ENCODE data around the gene KCNK1. TPM values are rescaled to one million over a fixed set of nuclear protein-coding genes. Genes with fewer than 3 reads are reported as not detected.

Gene KCNK1
- total and polyA plus RNA-seq, 2 of the 8 experiments (the other 6 are each of a cell fraction or from before 2014, with no cell fraction given) = 11.9 to 16.5 TPM

DNA sequence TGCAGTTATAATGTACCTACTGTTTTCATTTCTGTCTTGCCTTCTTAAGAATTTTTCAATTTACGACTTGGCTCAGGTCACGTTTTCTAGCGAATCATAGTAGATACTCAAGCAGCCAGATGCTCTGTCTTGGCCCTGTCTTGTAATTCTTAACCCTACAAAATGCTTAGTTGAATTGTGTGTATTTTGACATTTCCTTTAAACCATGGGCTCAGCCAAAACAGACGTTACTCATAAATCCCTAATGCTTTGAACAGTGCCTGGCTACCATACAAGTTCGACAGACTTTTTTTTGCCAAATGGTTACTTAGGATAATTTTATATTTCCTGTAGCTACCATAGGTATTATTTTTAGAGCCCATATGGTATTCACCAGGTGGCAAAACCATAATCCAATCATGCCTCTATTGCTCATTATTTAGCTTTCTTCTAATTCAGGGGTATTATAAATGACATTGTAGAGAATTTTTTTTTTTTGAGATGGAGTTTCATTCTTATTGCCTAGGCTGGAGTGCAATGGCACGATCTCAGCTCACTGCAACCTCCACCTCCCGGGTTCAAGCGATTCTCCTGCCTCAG, 54.3 kb downstream of the KCNK1 start (continued):
- TF ChIP-seq, protein P1, sequence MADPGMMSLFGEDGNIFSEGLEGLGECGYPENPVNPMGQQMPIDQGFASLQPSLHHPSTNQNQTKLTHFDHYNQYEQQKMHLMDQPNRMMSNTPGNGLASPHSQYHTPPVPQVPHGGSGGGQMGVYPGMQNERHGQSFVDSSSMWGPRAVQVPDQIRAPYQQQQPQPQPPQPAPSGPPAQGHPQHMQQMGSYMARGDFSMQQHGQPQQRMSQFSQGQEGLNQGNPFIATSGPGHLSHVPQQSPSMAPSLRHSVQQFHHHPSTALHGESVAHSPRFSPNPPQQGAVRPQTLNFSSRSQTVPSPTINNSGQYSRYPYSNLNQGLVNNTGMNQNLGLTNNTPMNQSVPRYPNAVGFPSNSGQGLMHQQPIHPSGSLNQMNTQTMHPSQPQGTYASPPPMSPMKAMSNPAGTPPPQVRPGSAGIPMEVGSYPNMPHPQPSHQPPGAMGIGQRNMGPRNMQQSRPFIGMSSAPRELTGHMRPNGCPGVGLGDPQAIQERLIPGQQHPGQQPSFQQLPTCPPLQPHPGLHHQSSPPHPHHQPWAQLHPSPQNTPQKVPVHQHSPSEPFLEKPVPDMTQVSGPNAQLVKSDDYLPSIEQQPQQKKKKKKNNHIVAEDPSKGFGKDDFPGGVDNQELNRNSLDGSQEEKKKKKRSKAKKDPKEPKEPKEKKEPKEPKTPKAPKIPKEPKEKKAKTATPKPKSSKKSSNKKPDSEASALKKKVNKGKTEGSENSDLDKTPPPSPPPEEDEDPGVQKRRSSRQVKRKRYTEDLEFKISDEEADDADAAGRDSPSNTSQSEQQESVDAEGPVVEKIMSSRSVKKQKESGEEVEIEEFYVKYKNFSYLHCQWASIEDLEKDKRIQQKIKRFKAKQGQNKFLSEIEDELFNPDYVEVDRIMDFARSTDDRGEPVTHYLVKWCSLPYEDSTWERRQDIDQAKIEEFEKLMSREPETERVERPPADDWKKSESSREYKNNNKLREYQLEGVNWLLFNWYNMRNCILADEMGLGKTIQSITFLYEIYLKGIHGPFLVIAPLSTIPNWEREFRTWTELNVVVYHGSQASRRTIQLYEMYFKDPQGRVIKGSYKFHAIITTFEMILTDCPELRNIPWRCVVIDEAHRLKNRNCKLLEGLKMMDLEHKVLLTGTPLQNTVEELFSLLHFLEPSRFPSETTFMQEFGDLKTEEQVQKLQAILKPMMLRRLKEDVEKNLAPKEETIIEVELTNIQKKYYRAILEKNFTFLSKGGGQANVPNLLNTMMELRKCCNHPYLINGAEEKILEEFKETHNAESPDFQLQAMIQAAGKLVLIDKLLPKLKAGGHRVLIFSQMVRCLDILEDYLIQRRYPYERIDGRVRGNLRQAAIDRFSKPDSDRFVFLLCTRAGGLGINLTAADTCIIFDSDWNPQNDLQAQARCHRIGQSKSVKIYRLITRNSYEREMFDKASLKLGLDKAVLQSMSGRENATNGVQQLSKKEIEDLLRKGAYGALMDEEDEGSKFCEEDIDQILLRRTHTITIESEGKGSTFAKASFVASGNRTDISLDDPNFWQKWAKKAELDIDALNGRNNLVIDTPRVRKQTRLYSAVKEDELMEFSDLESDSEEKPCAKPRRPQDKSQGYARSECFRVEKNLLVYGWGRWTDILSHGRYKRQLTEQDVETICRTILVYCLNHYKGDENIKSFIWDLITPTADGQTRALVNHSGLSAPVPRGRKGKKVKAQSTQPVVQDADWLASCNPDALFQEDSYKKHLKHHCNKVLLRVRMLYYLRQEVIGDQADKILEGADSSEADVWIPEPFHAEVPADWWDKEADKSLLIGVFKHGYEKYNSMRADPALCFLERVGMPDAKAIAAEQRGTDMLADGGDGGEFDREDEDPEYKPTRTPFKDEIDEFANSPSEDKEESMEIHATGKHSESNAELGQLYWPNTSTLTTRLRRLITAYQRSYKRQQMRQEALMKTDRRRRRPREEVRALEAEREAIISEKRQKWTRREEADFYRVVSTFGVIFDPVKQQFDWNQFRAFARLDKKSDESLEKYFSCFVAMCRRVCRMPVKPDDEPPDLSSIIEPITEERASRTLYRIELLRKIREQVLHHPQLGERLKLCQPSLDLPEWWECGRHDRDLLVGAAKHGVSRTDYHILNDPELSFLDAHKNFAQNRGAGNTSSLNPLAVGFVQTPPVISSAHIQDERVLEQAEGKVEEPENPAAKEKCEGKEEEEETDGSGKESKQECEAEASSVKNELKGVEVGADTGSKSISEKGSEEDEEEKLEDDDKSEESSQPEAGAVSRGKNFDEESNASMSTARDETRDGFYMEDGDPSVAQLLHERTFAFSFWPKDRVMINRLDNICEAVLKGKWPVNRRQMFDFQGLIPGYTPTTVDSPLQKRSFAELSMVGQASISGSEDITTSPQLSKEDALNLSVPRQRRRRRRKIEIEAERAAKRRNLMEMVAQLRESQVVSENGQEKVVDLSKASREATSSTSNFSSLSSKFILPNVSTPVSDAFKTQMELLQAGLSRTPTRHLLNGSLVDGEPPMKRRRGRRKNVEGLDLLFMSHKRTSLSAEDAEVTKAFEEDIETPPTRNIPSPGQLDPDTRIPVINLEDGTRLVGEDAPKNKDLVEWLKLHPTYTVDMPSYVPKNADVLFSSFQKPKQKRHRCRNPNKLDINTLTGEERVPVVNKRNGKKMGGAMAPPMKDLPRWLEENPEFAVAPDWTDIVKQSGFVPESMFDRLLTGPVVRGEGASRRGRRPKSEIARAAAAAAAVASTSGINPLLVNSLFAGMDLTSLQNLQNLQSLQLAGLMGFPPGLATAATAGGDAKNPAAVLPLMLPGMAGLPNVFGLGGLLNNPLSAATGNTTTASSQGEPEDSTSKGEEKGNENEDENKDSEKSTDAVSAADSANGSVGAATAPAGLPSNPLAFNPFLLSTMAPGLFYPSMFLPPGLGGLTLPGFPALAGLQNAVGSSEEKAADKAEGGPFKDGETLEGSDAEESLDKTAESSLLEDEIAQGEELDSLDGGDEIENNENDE (IDR thresholded peaks at IDR 0.05; ENCODE audit: insufficient replicate concordance, low read length) = no peak
- TF ChIP-seq JUN (IDR thresholded peaks at IDR 0.05; ENCODE audit: low read depth, low read length) = no peak
- TF ChIP-seq RNF2 (IDR thresholded peaks at IDR 0.05; ENCODE audit: borderline replicate concordance, low read depth, low read length, missing control alignments, poor library complexity, severe bottlenecking) = no peak
- no peak for TF ChIP-seq ATF2 (IDR thresholded peaks at IDR 0.05; ENCODE audit: low read length)
- no peak for TF ChIP-seq CBX8 (IDR thresholded peaks at IDR 0.05; ENCODE audit: borderline replicate concordance, low read depth, low read length)
- no peak for TF ChIP-seq CBX5 (IDR thresholded peaks at IDR 0.05; ENCODE audit: low read depth, low read length)

All from H1 (cell line).